Sigmoid colon (tissue), 7 donors: ENCODE measurements around the gene ETV6. TPM values are rescaled to one million over a fixed set of nuclear protein-coding genes. Genes with fewer than 3 reads are reported as not detected.
A peak's percentile ranks its signal among the peaks of the same experiment; 100 is the strongest.

ENCODE experiments used
- DNase-seq: peaks from one replicate; pipeline ENCODE4 v3.0.0-alpha.2; 2019
- H3K27ac ChIP-seq, 4 donors: fragments of 200-600 bp; sonication (generic); one replicate each; pipeline ENCODE4 v1.5.1; 2016 to 2019; ENCODE audit warnings: mild to moderate bottlenecking in 1 of 4
- H3K27me3 ChIP-seq, 3 donors: fragments of 200-600 bp; sonication (generic); one replicate each; pipeline ENCODE4 v1.5.1; 2019; ENCODE audit warnings: mild to moderate bottlenecking in 1 of 3
- H3K36me3 ChIP-seq, 4 donors: fragments of 200-600 bp; sonication (generic); one replicate each; pipeline ENCODE4 v1.5.1; 2016 to 2019
- H3K4me1 ChIP-seq, 4 donors: fragments of 200-600 bp; sonication (generic); one replicate each; pipeline ENCODE4 v1.5.1; 2017 to 2019
- H3K4me3 ChIP-seq, 4 donors: fragments of 200-600 bp; sonication (generic); one replicate each; pipeline ENCODE4 v1.5.1; 2017 to 2019; ENCODE audit warnings: mild to moderate bottlenecking in 2 of 4, moderate library complexity in 1 of 4
- H3K9me3 ChIP-seq, 4 donors: fragments of 200-600 bp in 3 of 4; sonication (generic) in 3 of 4; one replicate each; pipeline versions ENCODE4 v1.5.1 to v1.6.1; 2013 to 2019
- EP300 ChIP-seq, 4 donors: sonication (generic); formaldehyde crosslinking; IDR thresholded peaks; one replicate each; pipeline ENCODE4 v1.6.1; 2017; ENCODE audit warnings: antibody characterized with exemption in 4 of 4
- POLR2A ChIP-seq, 2 donors: fragments of 450-650 bp; IDR thresholded peaks; one replicate each; pipeline ENCODE4 v1.6.1; 2016; ENCODE audit warnings: antibody characterized with exemption in 2 of 2, mild to moderate bottlenecking in 2 of 2, moderate library complexity in 2 of 2
- POLR2AphosphoS5 ChIP-seq, 4 donors: sonication (generic); formaldehyde crosslinking; IDR thresholded peaks; one replicate each; pipeline ENCODE4 v1.6.1; 2017; ENCODE audit warnings: antibody characterized with exemption in 4 of 4
- WGBS, 2 donors: extraction: QIAGEN DNeasy Blood & Tissue Kit; methylation state at CpG; one replicate each; pipeline ENCODE4 v1.1.7; 2013; 5-methylcytosine and 5-hydroxymethylcytosine counted together
- intact Hi-C: fragments of 100-400 bp; cut with DNase I; formaldehyde crosslinking; loops from one replicate; pipeline ENCODE4 v1.15.1; 2023
- polyA plus RNA-seq, 3 donors: library from polyadenylated mRNA; stranded (reverse); fragments of 200-250 nt; gene quantifications; one replicate each; pipeline ENCODE4 v1.2.3, GENCODE V29; 2013
- total RNA-seq, 4 donors: library from RNA; depleted of rRNA; stranded (reverse); fragments of >200 nt; gene quantifications; one replicate each; pipeline ENCODE4 v1.1.0, GENCODE V29; 2016
- TF ChIP-seq, protein P1 (sequence below), 4 experiments: fragments of 450-650 bp in 3 of 4; fragments of 200-600 bp in 1 of 4; IDR thresholded peaks; one replicate each; pipeline ENCODE4 v1.5.1; 2016 to 2019; ENCODE audit warnings: antibody characterized with exemption in 4 of 4, mild to moderate bottlenecking in 3 of 4, moderate library complexity in 2 of 4
- donor health status: healthy with polysubstance abuse.
- donor health status: Bipolar disorder and iron deficiency.
- donor health status: healthy.

Gene ETV6
- total and polyA plus RNA-seq, 7 donors: 8.4 to 35.2 (median 16.3) TPM

GRCh38 chr12:11861864-11862600 is 212.6 kb downstream of the ETV6 start:
- WGBS, 2 donors: 92 to 94% methylated on average over 7 of the region's 7 CpGs
- peaks cover 0 to 4% (median 0%) of the 10 kb centered on the region in 4 donors for H3K36me3 ChIP-seq
- DNase-seq: no peak
- peaks cover 0 to 54% (median 51%) of the 10 kb centered on the region in 4 donors for H3K4me1 ChIP-seq
- H3K27me3 ChIP-seq: no peaks in the 10 kb centered on the region
- peak overlapping the region; percentile 82 to 88 (median 84) for H3K27ac ChIP-seq
- intact Hi-C loops: loop anchor here (5.0 kb wide), 3 partner anchors 70 to 210 kb away; no protein-coding TSS in a partner anchor
- H3K4me3 ChIP-seq: no peak overlapping the region
- peaks cover 3 to 8% (median 8%) of the 10 kb centered on the region in 4 donors for H3K9me3 ChIP-seq
- TF ChIP-seq EP300 (IDR thresholded peaks at IDR 0.05) (no peak), POLR2AphosphoS5 (IDR thresholded peaks at IDR 0.05) (no peak), POLR2A (IDR thresholded peaks at IDR 0.05) (no peak)
- TF ChIP-seq, protein P1, sequence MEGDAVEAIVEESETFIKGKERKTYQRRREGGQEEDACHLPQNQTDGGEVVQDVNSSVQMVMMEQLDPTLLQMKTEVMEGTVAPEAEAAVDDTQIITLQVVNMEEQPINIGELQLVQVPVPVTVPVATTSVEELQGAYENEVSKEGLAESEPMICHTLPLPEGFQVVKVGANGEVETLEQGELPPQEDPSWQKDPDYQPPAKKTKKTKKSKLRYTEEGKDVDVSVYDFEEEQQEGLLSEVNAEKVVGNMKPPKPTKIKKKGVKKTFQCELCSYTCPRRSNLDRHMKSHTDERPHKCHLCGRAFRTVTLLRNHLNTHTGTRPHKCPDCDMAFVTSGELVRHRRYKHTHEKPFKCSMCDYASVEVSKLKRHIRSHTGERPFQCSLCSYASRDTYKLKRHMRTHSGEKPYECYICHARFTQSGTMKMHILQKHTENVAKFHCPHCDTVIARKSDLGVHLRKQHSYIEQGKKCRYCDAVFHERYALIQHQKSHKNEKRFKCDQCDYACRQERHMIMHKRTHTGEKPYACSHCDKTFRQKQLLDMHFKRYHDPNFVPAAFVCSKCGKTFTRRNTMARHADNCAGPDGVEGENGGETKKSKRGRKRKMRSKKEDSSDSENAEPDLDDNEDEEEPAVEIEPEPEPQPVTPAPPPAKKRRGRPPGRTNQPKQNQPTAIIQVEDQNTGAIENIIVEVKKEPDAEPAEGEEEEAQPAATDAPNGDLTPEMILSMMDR (IDR thresholded peaks at IDR 0.05): no peak

- Histone ChIP-seq H3K27ac (peak overlapping the region; percentile 82 to 88 (median 84)), H3K27me3 (no peaks in the 10 kb centered on the region), H3K9me3 (peaks cover 3 to 8% (median 8%) of the 10 kb centered on the region in 4 donors), H3K36me3 (no peaks in the 10 kb centered on the region), H3K4me3 (no peak overlapping the region), H3K4me1 (peaks cover 0 to 54% (median 51%) of the 10 kb centered on the region in 4 donors)
- intact Hi-C loops: loop anchor here (5.0 kb wide), 3 partner anchors 70 to 210 kb away; no protein-coding TSS in a partner anchor
- DNase-seq: no peak
- TF ChIP-seq, protein P1 (IDR thresholded peaks at IDR 0.05): no peak
- TF ChIP-seq EP300 (IDR thresholded peaks at IDR 0.05) (no peak), POLR2AphosphoS5 (IDR thresholded peaks at IDR 0.05) (peak in 1 of 4 donors; percentile 22), POLR2A (IDR thresholded peaks at IDR 0.05) (no peak)
- 56 to 67% methylated on average over 5 of the region's 5 CpGs for WGBS, 2 donors
Measured at GRCh38 chr12:11862798-11863197, 213.3 kb downstream of the ETV6 start.

DNA sequence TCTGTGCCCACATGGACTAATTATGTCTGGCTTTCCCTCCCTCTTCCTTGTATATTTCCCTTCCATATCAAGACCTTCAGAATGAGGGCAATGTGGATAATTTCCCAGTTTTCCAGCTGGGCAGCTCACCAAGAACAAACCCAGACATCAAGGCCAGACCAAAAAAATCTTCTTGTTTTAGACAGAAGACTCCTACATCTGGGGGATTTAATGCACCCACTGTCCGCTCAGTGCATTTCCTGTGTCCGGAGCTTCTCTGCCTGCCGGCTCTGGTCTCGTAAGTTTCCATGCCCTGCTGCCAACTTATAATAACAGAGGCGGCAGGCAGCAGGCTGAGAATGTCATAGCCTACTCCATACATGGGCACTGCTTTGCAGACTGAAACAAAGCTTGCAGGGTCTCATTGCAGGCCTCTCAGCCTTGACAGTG is 214.0 kb downstream of the ETV6 start:
- peaks cover 3 to 8% (median 8%) of the 10 kb centered on the region in 4 donors for H3K9me3 ChIP-seq
- peak overlapping the region in 1 of 4 donors; percentile 1 for H3K4me3 ChIP-seq
- 69 to 82% methylated on average over 5 of the region's 5 CpGs for WGBS, 2 donors
- peaks cover 0 to 3% (median 0%) of the 10 kb centered on the region in 4 donors for H3K36me3 ChIP-seq
- intact Hi-C loops: loop anchor here (5.0 kb wide), 3 partner anchors 71 to 211 kb away; no protein-coding TSS in a partner anchor
- H3K27me3 ChIP-seq: no peaks in the 10 kb centered on the region
- peak; percentile 91 for DNase-seq
- H3K4me1 ChIP-seq: peaks cover 0 to 54% (median 51%) of the 10 kb centered on the region in 4 donors
- TF ChIP-seq POLR2A (IDR thresholded peaks at IDR 0.05) (no peak), EP300 (IDR thresholded peaks at IDR 0.05) (no peak), POLR2AphosphoS5 (IDR thresholded peaks at IDR 0.05) (peak in 3 of 4 donors; percentile 40 to 61 (median 49))
- TF ChIP-seq, protein P1 (IDR thresholded peaks at IDR 0.05): no peak
- peak overlapping the region; percentile 82 to 88 (median 84) for H3K27ac ChIP-seq

DNA sequence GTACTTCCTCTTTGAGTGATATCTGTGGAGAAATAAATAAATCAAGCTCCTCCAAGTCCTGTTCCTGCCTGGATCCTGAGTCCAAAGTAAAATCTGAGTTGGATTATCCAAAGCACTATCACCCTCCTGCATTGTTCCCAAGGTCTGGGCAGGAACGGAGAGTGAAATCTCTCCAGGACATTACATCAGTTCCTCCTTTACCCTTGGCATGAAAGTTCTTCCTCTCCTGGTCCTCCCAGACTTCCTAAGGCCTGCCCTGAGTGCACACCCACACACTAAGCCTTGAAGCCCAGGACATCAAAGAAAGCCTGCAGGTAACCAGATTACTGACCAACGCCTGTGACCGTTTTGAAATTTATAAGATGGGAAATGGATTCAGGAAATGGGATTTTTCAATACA is 214.5 kb downstream of the ETV6 start:
- intact Hi-C loops: loop anchor here (5.0 kb wide), 3 partner anchors 72 to 212 kb away; no protein-coding TSS in a partner anchor

More for the DNA sequence above, 214.5 kb downstream of the ETV6 start:
- peaks cover 3 to 8% (median 8%) of the 10 kb centered on the region in 4 donors for H3K9me3 ChIP-seq
- H3K27me3 ChIP-seq: no peaks in the 10 kb centered on the region
- H3K27ac ChIP-seq: peak overlapping the region; percentile 82 to 88 (median 84)
- no peak for DNase-seq
- TF ChIP-seq, protein P1 (IDR thresholded peaks at IDR 0.05): no peak
- TF ChIP-seq POLR2A (IDR thresholded peaks at IDR 0.05) (no peak), POLR2AphosphoS5 (IDR thresholded peaks at IDR 0.05) (no peak), EP300 (IDR thresholded peaks at IDR 0.05) (no peak)
- no peak overlapping the region for H3K4me3 ChIP-seq
- H3K36me3 ChIP-seq: peaks cover 0 to 7% (median 0%) of the 10 kb centered on the region in 4 donors
- WGBS, 2 donors: 66 to 78% methylated on average over 3 of the region's 3 CpGs
- peaks cover 0 to 54% (median 51%) of the 10 kb centered on the region in 4 donors for H3K4me1 ChIP-seq
